ENCODE data around the gene MACROD1. TPM values are rescaled to one million over a fixed set of nuclear protein-coding genes. Genes with fewer than 3 reads are reported as not detected.

The MACROD1 gene
- total and polyA plus RNA-seq, 9 of the 15 experiments (the other 6 are each of a cell fraction or from before 2014, with no cell fraction given): 1.1 to 60.0 (median 26.4) TPM

DNA sequence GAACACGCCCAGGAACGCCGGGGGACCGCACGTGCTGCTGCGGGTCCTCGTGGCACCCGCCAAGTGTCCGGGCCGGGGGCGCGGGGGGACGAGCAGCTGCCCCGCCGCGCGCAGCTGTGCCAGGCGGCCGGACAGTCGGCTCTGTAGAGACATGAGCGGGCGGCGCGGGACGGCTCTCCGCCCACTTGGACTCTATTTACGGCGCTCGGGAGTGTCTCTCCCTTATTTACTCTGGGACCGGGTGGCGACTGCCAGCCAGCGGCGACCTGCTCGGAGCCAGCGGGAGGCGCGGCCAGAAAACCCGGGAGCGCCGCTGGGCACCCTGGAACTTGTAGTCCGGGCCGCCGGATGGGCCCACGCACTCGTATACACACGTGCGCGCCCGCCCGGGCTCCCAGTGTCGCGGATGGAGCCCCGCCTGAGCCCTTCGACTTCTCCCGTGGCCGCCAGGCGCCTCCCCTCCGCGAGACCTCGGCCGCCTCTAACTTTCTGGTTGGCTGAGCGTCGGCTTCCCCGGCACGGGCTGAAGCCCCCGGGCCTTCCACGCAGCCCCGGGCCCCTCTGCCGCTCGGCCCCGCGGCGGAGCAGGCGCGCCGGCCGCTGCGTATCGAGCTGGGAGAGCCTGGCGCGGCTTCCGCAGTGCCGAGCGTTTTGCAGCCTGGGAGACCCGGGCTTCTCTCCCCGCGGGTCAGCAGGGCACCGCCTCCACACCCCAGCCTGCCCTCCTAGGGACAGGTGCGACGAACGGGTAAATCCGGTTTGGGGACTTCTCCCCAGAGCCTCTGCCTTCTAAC is at the start of gene MACROD1 (continued):
- no peak for TF ChIP-seq CHD7 (IDR thresholded peaks at IDR 0.05; ENCODE audit: low read depth, low read length)
- no peak for TF ChIP-seq RBM17 (IDR thresholded peaks at IDR 0.05; ENCODE audit: borderline replicate concordance, low read depth, low read length)
- TF ChIP-seq NCOR1 (IDR thresholded peaks at IDR 0.05): no peak
- TF ChIP-seq ZNF76 (CRISPR knock-in tag; IDR thresholded peaks at IDR 0.05; ENCODE audit: borderline replicate concordance): no peak
- TF ChIP-seq MYC (IDR thresholded peaks at IDR 0.05; ENCODE audit: low read depth, low read length): peak; percentile 97
- TF ChIP-seq MYC (CRISPR knock-in tag; IDR thresholded peaks at IDR 0.05; ENCODE audit: borderline replicate concordance, low read depth): peak; percentile 42; the same call in 1 of the 2 replicates
- TF ChIP-seq EGR1 (conservative IDR thresholded peaks at IDR 0.05): peak; percentile 86
- no peak for TF ChIP-seq MYNN (IDR thresholded peaks at IDR 0.05)
- TF ChIP-seq MYNN (CRISPR knock-in tag; IDR thresholded peaks at IDR 0.05): no peak
- TF ChIP-seq ZNF609 (CRISPR knock-in tag; IDR thresholded peaks at IDR 0.05; ENCODE audit: borderline replicate concordance): peak; percentile 70; the same call in 1 of the 2 replicates
- TF ChIP-seq GTF2A2 (tag; IDR thresholded peaks at IDR 0.05): no peak
